ENCODE data around the gene LRP11.
"Not testable (repeated sequence)": the region's sequence is repeated elsewhere in the genome, so short reads cannot be mapped to it uniquely, and the experiment has no call there.

Gene LRP11

DNA sequence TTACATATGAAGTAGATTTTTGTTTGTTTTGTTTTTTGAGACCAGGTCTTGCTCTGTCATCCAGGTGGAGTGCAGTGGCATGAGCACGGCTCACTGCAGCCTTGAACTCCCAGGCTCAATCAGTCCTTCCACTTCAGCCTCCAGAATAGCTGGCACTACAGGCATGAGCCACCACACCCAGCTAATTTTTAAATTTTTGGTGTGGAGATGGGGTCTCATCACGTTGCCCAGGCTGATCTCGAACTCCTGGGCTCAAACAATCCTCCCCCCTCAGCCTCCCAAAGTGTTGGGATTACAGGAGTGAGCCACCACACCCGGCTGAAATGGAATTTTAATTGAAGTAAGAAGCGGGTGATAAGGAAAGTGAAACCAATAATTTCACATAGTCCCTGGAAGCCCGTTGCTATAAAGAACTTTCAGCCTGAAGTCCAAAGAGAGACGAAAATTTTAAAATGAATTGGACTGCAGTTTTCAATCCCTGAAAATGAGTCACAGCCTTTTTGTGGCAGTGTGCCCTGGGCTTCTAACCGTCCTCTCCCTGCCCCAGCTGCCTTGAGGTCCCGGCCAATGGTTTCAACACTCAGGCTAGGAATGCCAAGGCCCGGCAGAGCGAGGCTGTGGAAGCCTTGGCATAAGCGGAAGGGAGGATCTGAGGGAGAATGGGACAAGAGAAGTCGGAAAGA, 33.0 kb upstream of the LRP11 start:
- DNase-seq (ENCODE audit: low read depth) = peak; percentile 74
- H3K4me3 ChIP-seq (ENCODE audit: low read length) = peak overlapping the region; percentile 19
- TF ChIP-seq, protein P1, sequence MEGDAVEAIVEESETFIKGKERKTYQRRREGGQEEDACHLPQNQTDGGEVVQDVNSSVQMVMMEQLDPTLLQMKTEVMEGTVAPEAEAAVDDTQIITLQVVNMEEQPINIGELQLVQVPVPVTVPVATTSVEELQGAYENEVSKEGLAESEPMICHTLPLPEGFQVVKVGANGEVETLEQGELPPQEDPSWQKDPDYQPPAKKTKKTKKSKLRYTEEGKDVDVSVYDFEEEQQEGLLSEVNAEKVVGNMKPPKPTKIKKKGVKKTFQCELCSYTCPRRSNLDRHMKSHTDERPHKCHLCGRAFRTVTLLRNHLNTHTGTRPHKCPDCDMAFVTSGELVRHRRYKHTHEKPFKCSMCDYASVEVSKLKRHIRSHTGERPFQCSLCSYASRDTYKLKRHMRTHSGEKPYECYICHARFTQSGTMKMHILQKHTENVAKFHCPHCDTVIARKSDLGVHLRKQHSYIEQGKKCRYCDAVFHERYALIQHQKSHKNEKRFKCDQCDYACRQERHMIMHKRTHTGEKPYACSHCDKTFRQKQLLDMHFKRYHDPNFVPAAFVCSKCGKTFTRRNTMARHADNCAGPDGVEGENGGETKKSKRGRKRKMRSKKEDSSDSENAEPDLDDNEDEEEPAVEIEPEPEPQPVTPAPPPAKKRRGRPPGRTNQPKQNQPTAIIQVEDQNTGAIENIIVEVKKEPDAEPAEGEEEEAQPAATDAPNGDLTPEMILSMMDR (IDR thresholded peaks at IDR 0.05; ENCODE audit: insufficient read depth, low read depth, low read length, missing control alignments) = no peak

DNA sequence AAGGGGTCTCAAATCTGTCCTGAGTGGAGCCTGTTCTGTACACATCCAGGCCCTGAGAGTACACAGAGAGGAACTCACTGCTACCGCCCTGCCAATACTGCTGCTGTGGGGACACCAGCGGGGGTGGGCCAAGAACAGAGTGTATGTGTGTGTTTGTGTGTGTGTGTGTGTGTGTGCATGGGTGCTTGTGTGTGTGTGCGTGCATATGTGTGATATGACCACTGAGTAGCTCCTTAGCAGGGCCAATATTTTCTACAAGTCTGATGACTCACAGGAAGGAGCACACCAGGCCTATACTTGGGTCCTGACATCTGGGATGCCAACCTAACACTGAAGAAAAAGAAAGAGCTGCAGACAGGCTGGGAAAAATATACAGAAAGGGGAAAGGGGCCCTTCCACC, 32.3 kb upstream of the LRP11 start:
- peak; percentile 40 for DNase-seq (ENCODE audit: low read depth)
- no peak overlapping the region for H3K4me3 ChIP-seq (ENCODE audit: low read length)
- TF ChIP-seq, protein P1 (IDR thresholded peaks at IDR 0.05; ENCODE audit: insufficient read depth, low read depth, low read length, missing control alignments) = no peak

DNA sequence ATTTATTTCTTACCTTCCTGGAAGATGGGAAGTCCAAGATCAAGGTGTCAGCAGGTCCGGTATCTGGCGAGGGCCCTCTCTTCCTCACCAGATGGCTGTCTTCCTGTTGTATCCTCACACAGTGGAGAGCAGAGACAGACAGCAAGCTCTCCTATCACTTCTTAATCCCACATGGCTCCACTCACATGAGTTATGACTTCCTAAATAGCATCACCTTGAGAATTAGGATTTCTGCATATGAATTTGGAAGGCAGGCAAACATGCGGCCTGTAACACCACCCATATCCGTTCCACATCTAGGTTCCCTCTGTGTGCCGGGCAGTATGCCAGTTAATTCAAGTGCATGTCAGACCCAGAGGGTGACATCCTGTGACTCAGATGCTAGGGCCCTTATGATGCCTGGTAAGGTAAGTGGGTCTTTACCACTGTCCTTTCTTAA, 31.7 kb upstream of the LRP11 start:
- DNase-seq (ENCODE audit: low read depth) = peak; percentile 76
- no peak overlapping the region for H3K4me3 ChIP-seq (ENCODE audit: low read length)
- TF ChIP-seq, protein P1 (IDR thresholded peaks at IDR 0.05; ENCODE audit: insufficient read depth, low read depth, low read length, missing control alignments) = no peak

DNA sequence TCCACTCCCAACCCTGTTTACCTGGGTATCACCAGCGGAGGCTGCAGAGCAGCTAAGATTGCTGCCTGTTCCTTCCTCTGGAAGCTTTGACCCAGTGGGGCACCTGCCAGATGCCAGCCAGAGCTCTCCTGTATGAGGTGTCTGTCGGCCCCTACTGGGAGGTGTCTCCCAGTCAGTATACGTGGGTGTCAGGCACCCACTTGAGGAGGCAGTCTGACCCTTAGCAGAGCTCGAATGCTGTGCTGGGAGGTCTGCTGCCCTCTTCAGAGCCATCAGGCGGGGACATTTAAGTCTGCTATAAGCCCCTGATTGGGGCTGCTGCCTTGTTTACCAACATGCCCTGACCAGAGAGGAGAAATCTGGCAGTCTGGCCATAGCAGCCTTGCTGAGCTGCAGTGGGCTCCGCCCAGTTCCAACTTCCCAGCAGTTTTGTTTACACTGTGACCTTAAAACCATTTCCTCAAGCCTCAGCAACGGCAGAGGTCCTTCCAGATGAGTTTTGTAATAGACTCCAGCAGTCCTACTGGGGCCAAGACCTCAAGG, 31.0 kb upstream of the LRP11 start:
- no peak overlapping the region for H3K4me3 ChIP-seq (ENCODE audit: low read length)
- DNase-seq (ENCODE audit: low read depth) = peak; percentile 47
- TF ChIP-seq, protein P1 (IDR thresholded peaks at IDR 0.05; ENCODE audit: insufficient read depth, low read depth, low read length, missing control alignments) = no peak

DNA sequence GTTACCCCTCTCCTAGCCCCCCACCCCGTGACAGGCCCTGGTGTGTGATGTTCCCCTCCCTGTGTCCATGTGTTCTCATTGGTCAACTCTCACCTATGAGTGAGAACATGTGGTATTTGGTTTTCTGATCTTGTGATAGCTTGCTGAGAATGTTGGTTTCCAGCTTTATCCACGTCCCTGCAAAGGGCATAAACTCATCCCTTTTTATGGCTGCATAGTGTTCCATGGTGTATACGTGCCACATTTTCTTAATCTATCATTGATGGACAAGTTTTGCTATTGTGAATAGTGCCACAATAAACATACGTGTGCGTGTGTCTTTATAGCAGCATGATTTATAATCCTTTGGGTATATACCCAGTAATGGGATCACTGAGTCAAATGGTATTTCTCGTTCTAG, 27.7 kb upstream of the LRP11 start:
- not testable (repeated sequence) for H3K4me3 ChIP-seq (ENCODE audit: low read length); DNase-seq (ENCODE audit: low read depth)

DNA sequence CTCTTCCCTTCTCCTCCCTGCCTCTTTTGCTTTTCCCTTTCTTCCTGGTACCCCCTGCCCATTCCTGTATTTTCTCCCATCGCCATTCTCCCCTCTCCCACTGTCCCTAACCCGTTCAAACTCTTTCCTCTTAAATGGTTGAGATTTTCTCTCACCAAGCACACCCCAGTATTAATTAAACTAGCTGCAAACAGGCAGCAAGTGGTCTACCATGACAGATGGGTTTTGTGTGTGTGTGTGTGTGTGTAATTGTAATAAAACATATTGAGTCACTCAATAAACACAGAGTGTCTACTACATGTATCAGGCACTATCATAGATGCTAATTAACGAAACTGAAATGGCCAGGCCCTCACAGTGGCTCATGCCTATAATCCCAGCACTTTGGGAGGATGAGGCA, 27.1 kb upstream of the LRP11 start:
- TF ChIP-seq, protein P1 (IDR thresholded peaks at IDR 0.05; ENCODE audit: insufficient read depth, low read depth, low read length, missing control alignments) = no peak
- peak; percentile 41 for DNase-seq (ENCODE audit: low read depth)

DNA sequence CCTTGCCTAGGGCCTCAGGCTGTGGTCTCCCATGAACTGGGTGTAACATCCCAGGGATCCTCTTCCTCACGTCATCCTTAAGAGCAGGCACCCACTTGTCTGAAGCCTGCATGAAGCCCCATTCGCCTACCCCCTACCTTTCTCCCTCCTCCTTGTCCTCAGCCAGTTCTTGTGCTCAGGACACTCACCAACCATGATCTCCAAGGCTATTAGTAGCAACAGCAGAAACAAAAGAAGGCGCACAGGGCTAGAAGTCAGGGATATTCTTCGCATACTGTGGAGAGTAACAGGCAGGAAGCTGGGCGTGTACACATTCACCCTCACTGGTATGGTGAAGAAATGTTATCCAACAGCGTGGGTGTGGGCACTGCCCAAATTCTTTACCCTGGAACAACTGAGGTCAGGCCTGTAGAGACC, 26.5 kb upstream of the LRP11 start:
- TF ChIP-seq, protein P1 (IDR thresholded peaks at IDR 0.05; ENCODE audit: insufficient read depth, low read depth, low read length, missing control alignments) = no peak
- peak overlapping the region; percentile 7 for H3K4me3 ChIP-seq (ENCODE audit: low read length)
- DNase-seq (ENCODE audit: low read depth) = peak; percentile 93

More for the DNA sequence above, 27.1 kb upstream of the LRP11 start:
- H3K4me3 ChIP-seq (ENCODE audit: low read length) = no peak overlapping the region

Measured in epithelial cell of esophagus (primary cell).